SKM-1 (cell line): Measurements from ENCODE around the gene ITPR2.
"Not testable (repeated sequence)": the region's sequence is repeated elsewhere in the genome, so short reads cannot be mapped to it uniquely, and the experiment has no call there.

ENCODE experiments used
- DNase-seq: peaks from one replicate; lab custom pipeline; 2025; ENCODE audit not compliant: unreplicated experiment; lab: John Stamatoyannopoulos, UW

The ITPR2 gene

GRCh38 chr12:26633591-26634210 is 199.3 kb downstream of the ITPR2 start:
- no peak for DNase-seq

- no peak for DNase-seq
Measured at GRCh38 chr12:26632756-26633155, 200.2 kb downstream of the ITPR2 start.

GRCh38 chr12:26631846-26632245 is 201.1 kb downstream of the ITPR2 start:
- DNase-seq, result no peak

GRCh38 chr12:26630546-26631027 is 202.4 kb downstream of the ITPR2 start:
- DNase-seq, result no peak

- no peak for DNase-seq
Measured at GRCh38 chr12:26629864-26630263, 203.1 kb downstream of the ITPR2 start.

GRCh38 chr12:26628234-26628633 is 204.8 kb downstream of the ITPR2 start:
- DNase-seq, result no peak

- no peak for DNase-seq
Measured at GRCh38 chr12:26627335-26627734, 205.7 kb downstream of the ITPR2 start.

- no peak for DNase-seq
Measured at GRCh38 chr12:26623136-26623535, 209.9 kb downstream of the ITPR2 start.

GRCh38 chr12:26622601-26623000 is 210.4 kb downstream of the ITPR2 start:
- DNase-seq, result no peak

- no peak for DNase-seq
Measured at GRCh38 chr12:26621932-26622331, 211.1 kb downstream of the ITPR2 start.

GRCh38 chr12:26620907-26621306 is 212.1 kb downstream of the ITPR2 start:
- DNase-seq, result no peak

GRCh38 chr12:26617513-26617912 is 215.5 kb downstream of the ITPR2 start:
- DNase-seq, result no peak

- DNase-seq, result no peak
Measured at GRCh38 chr12:26614011-26614616, 218.9 kb downstream of the ITPR2 start.

GRCh38 chr12:26612203-26612602 is 220.8 kb downstream of the ITPR2 start:
- no peak for DNase-seq

- no peak for DNase-seq
Measured at GRCh38 chr12:26611598-26611997, 221.4 kb downstream of the ITPR2 start.

GRCh38 chr12:26610774-26611173 is 222.2 kb downstream of the ITPR2 start:
- no peak for DNase-seq

GRCh38 chr12:26609986-26610385 is 223.0 kb downstream of the ITPR2 start:
- DNase-seq, result no peak

GRCh38 chr12:26608706-26609105 is 224.3 kb downstream of the ITPR2 start:
- no peak for DNase-seq

- no peak for DNase-seq
Measured at GRCh38 chr12:26608273-26608672, 224.7 kb downstream of the ITPR2 start.

GRCh38 chr12:26606911-26607310 is 226.1 kb downstream of the ITPR2 start:
- no peak for DNase-seq

- not testable (repeated sequence) for DNase-seq
Measured at GRCh38 chr12:26604813-26605212, 228.2 kb downstream of the ITPR2 start.

GRCh38 chr12:26599096-26599695 is 233.8 kb downstream of the ITPR2 start:
- no peak for DNase-seq
